Activated CD4-positive, alpha-beta T cell treated with anti-CD3 and anti-CD28 coated beads for 36 hours (primary cell): Measurements from ENCODE around the gene TRIM22. TPM values are rescaled to one million over a fixed set of nuclear protein-coding genes. Genes with fewer than 3 reads are reported as not detected.

ENCODE experiments used
- ATAC-seq: fragments of 200-7000 bp; cut with Tn5 transposase; one replicate; pipeline ENCODE4 v1.10.0; 2021; ENCODE audit warnings: mild to moderate bottlenecking, moderate library complexity
- CTCF ChIA-PET: fragments of 350-600 bp; sonication (Branson Sonifier 250); formaldehyde crosslinking; loops from one replicate; lab custom pipeline; 2021; ENCODE audit warnings: antibody characterized with exemption; lab: Charles Lee
- POLR2A ChIA-PET: fragments of 350-600 bp; sonication (Branson Sonifier 250); formaldehyde crosslinking; loops from one replicate; lab custom pipeline; 2021; ENCODE audit warnings: antibody characterized with exemption, inconsistent platforms; lab: Charles Lee
- DNase-seq: peaks from one replicate; pipeline ENCODE4 v3.0.0-alpha.2; 2020
- H3K27ac Mint-ChIP-seq: one replicate; pipeline ENCODE4 v1.8.0; 2021; ENCODE audit warnings: mixed read lengths
- H3K27me3 Mint-ChIP-seq: one replicate; pipeline ENCODE4 v1.8.0; 2021; ENCODE audit warnings: mixed read lengths
- H3K36me3 Mint-ChIP-seq: one replicate; pipeline ENCODE4 v1.8.0; 2021; ENCODE audit warnings: low read depth, mixed read lengths
- H3K4me1 Mint-ChIP-seq: one replicate; pipeline ENCODE4 v1.8.0; 2021; ENCODE audit warnings: mixed read lengths
- H3K4me3 Mint-ChIP-seq: one replicate; pipeline ENCODE4 v1.8.0; 2021; ENCODE audit warnings: mild to moderate bottlenecking, moderate library complexity, mixed read lengths
- H3K9me3 Mint-ChIP-seq: one replicate; pipeline ENCODE4 v1.8.0; 2021; ENCODE audit warnings: low read depth, mixed read lengths
- intact Hi-C, 2 experiments: fragments of 100-400 bp; cut with DNase I in 1 of 2; cut with micrococcal nuclease in 1 of 2; formaldehyde crosslinking; loops; one replicate each; pipeline versions ENCODE4 v1.14.2 to v1.15.1; 2022 to 2024; cut with DNase I, micrococcal nuclease
- total RNA-seq, 2 experiments: library from RNA; stranded (reverse); gene quantifications; one replicate each; pipeline ENCODE4 v1.2.3, GENCODE V29; 2021

TRIM22 gene
- total RNA-seq, 2 experiments from 2014 or later = 73.4 to 101 TPM

- Mint-ChIP-seq H3K27ac (no peak overlapping the region), H3K4me3 (no peak overlapping the region), H3K9me3 (peaks cover 15% of the 10 kb centered on the region), H3K4me1 (no peaks in the 10 kb centered on the region), H3K36me3 (peaks cover 1% of the 10 kb centered on the region), H3K27me3 (peaks cover 2% of the 10 kb centered on the region)
- POLR2A ChIA-PET = no interaction called here
- intact Hi-C loops = no loop called here
- DNase-seq (no peak), ATAC-seq (no peak)
- CTCF ChIA-PET = no interaction called here
Observed at GRCh38 chr11:5746614-5747013, 57.0 kb downstream of the TRIM22 start.

GRCh38 chr11:5749836-5750235 is 60.2 kb downstream of the TRIM22 start:
- CTCF ChIA-PET = no interaction called here
- no peak for ATAC-seq
- Mint-ChIP-seq H3K27ac (no peak overlapping the region), H3K9me3 (peaks cover 4% of the 10 kb centered on the region), H3K4me3 (no peak overlapping the region), H3K27me3 (peaks cover 1% of the 10 kb centered on the region), H3K36me3 (no peaks in the 10 kb centered on the region), H3K4me1 (no peaks in the 10 kb centered on the region)
- DNase-seq = no peak
- intact Hi-C loops = no loop called here
- POLR2A ChIA-PET = no interaction called here

GRCh38 chr11:5753943-5754342 is 64.4 kb downstream of the TRIM22 start, which contains the start of gene OR52N4:
TSS of gene OR52N4 (plus strand) at chr11:5754243. CDS start at chr11:5754741, 498 bp downstream.
- Mint-ChIP-seq H3K36me3 (peaks cover 1% of the 10 kb centered on the region), H3K27me3 (peaks cover 6% of the 10 kb centered on the region), H3K27ac (no peak within 1 kb of the TSS), H3K4me1 (no peaks in the 10 kb centered on the region), H3K4me3 (no peak within 1 kb of the TSS), H3K9me3 (no peaks in the 10 kb centered on the region)
- POLR2A ChIA-PET = interaction anchor here (0.6 kb wide), 1 partner anchor 54 kb away, joined by 3 read pairs; no protein-coding TSS in a partner anchor
- DNase-seq = no peak
- intact Hi-C loops = no loop called here
- no peak for ATAC-seq
- CTCF ChIA-PET = no interaction called here

Other genes with a start within 250 kb of the TRIM22 start
- gene OR51I1, start 248.3 kb upstream of the TRIM22 start, total RNA-seq = not detected
- not detected for gene OR51I2, start 240.5 kb upstream of the TRIM22 start, total RNA-seq
- gene OR52D1, start 201.1 kb upstream of the TRIM22 start, total RNA-seq = not detected
- gene UBQLN3, start 179.8 kb upstream of the TRIM22 start, total RNA-seq = not detected
- gene UBQLNL, start 173.1 kb upstream of the TRIM22 start, total RNA-seq = under 1 TPM; 0.11 to 0.14 TPM
- gene OR52H1, start 141.2 kb upstream of the TRIM22 start, total RNA-seq = not detected
- not detected for gene OR52B6, start 108.9 kb upstream of the TRIM22 start, total RNA-seq
- gene TRIM6, start 93.2 kb upstream of the TRIM22 start, total RNA-seq = under 1 TPM; 0.75 to 0.76 TPM
- gene TRIM34, start 64.8 kb upstream of the TRIM22 start, total RNA-seq = 10 to 100 TPM; 10.4 to 11.8 TPM
- 10 to 100 TPM; 16.4 to 17.9 TPM for gene TRIM5, start 4.7 kb upstream of the TRIM22 start, total RNA-seq
- gene OR56B1, start 46.7 kb downstream of the TRIM22 start, total RNA-seq = under 1 TPM; 0.14 to 0.16 TPM
- under 1 TPM; 0.23 to 0.70 TPM for gene OR52N4, start 64.5 kb downstream of the TRIM22 start, total RNA-seq
- gene OR52N5, start 93.6 kb downstream of the TRIM22 start, total RNA-seq = not detected
- gene OR52N1, start 101.5 kb downstream of the TRIM22 start, total RNA-seq = not detected
- gene OR52N2, start 119.1 kb downstream of the TRIM22 start, total RNA-seq = not detected
- not detected for gene OR52E6, start 152.1 kb downstream of the TRIM22 start, total RNA-seq
- not detected for gene OR52E8, start 167.9 kb downstream of the TRIM22 start, total RNA-seq
- gene OR52E4, start 190.8 kb downstream of the TRIM22 start, total RNA-seq = not detected
- not detected for gene OR52E5, start 203.4 kb downstream of the TRIM22 start, total RNA-seq